Activated CD8-positive, alpha-beta memory T cell treated with anti-CD3 and anti-CD28 coated beads for 24 hours (primary cell): ENCODE measurements around the gene CAPN13.

Experiments
- DNase-seq: peaks from one replicate; pipeline ENCODE4 v3.0.0-alpha.2; 2020

CAPN13 gene

GRCh38 chr2:30764021-30764800 is 43.0 kb downstream of the CAPN13 start:
- DNase-seq = no peak

GRCh38 chr2:30763151-30763660 is 44.0 kb downstream of the CAPN13 start:
- no peak for DNase-seq

- DNase-seq = no peak
Measured at GRCh38 chr2:30761226-30761625, 46.0 kb downstream of the CAPN13 start.

GRCh38 chr2:30759481-30759880 is 47.8 kb downstream of the CAPN13 start:
- DNase-seq = no peak

- no peak for DNase-seq
Measured at GRCh38 chr2:30758191-30758651, 49.0 kb downstream of the CAPN13 start.

GRCh38 chr2:30757749-30758148 is 49.5 kb downstream of the CAPN13 start:
- no peak for DNase-seq

- no peak for DNase-seq
Measured at GRCh38 chr2:30756971-30757370, 50.3 kb downstream of the CAPN13 start.

- DNase-seq = no peak
Measured at GRCh38 chr2:30756051-30756719, 51.1 kb downstream of the CAPN13 start.

GRCh38 chr2:30753630-30754029 is 53.6 kb downstream of the CAPN13 start:
- DNase-seq = no peak

GRCh38 chr2:30752811-30753210 is 54.4 kb downstream of the CAPN13 start:
- DNase-seq = no peak

GRCh38 chr2:30747206-30747605 is 60.0 kb downstream of the CAPN13 start:
- DNase-seq = no peak

GRCh38 chr2:30744823-30745222 is 62.4 kb downstream of the CAPN13 start:
- DNase-seq = no peak

GRCh38 chr2:30741576-30741975 is 65.7 kb downstream of the CAPN13 start:
- no peak for DNase-seq

- no peak for DNase-seq
Measured at GRCh38 chr2:30738141-30738911, 68.9 kb downstream of the CAPN13 start.

GRCh38 chr2:30737326-30737610 is 70.0 kb downstream of the CAPN13 start:
- DNase-seq = no peak

GRCh38 chr2:30736461-30737325 is 70.6 kb downstream of the CAPN13 start:
- no peak for DNase-seq

GRCh38 chr2:30733876-30734520 is 73.2 kb downstream of the CAPN13 start:
- no peak for DNase-seq

- no peak for DNase-seq
Measured at GRCh38 chr2:30732876-30733275, 74.4 kb downstream of the CAPN13 start.

- no peak for DNase-seq
Measured at GRCh38 chr2:30732376-30732775, 74.9 kb downstream of the CAPN13 start.

- DNase-seq = no peak
Measured at GRCh38 chr2:30731706-30732105, 75.5 kb downstream of the CAPN13 start.

GRCh38 chr2:30730736-30731647 is 76.3 kb downstream of the CAPN13 start:
- DNase-seq = no peak
